VCaP (cell line): ENCODE results near the gene EZH2.

Experiments
- H3K27ac ChIP-seq: fragments of 450-650 bp; 2 replicates; pipeline ENCODE4 v1.5.1; 2017
- TF ChIP-seq, protein P1 (sequence below): fragments of 450-650 bp; conservative IDR thresholded peaks from 2 replicates; pipeline ENCODE4 v1.5.1; 2017; ENCODE audit warnings: mild to moderate bottlenecking, moderate library complexity

Gene EZH2

DNA sequence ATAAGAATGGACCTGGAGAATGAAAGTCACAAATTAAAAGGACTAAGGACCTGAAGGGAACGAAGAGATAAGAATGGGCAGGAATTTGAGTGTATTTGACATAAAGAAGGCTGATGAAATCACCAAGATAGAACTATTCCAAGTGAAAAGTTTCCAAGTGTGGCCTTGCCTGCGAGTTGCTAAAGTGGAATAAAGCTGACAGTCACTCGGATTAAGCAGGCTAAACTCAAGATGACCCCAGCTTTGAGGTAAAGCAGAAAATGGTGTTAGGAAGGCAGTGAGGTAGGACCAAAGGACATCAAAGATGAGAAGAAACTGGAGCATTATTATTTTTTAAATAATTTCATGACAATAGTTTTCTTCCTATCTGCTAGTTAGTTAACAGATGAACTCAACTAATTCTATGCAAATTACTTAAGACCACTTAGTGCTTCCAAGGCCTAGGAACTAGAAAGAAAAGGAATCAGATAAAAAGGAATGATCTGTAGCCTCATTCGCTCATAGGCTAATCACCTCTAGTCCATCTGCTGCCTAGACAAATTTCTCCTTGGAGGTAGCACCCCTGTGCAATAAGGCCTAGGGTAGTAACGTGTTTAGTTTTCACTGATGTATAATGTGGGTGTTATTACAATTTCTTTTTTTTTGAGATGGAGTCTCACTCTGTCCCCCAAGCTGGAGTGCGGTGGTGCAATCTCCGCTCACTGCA is 34.5 kb downstream of the EZH2 start:
- H3K27ac ChIP-seq: no peak overlapping the region

DNA sequence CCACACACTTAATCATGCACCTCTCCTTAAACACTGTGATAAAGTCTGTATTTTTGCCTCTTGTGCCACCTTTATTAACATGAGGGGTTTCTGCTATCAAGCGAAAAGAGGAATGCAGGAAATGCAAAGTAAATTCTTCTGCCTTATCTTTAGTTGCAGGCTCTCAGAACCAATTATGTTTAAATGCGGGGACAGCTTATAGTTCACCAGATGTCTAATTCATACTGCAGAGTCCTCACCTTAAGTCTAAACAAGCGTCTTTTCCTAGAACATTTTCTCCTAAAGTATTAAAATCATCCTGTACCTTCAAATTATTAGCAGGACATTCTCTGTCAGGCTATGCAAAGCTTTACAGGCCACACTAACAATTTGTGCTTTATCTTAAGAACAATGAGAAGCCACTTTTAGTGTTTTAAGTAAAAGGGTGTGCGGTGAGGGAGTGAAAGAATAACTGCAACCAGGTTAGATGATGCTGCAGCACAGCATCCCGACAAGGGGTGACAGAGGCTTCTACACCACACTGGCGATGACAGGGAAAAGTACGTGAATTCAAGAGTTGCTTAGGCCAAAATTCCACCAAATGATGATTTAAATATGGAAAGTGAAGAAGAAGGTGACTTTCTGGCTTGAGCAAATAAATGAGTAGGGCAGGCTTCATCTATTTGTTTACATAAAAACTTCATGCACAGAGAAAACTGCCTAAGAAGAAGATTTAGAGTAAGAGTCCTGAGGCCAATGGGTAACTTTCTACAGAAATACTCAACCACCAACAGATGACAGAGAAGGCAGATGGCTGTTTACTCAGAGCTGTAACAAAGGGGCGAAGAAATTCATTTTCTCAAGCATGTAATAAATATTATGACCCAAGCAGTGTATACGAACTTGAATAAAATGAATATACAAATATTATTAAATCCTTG is 36.0 kb downstream of the EZH2 start:
- TF ChIP-seq, protein P1, sequence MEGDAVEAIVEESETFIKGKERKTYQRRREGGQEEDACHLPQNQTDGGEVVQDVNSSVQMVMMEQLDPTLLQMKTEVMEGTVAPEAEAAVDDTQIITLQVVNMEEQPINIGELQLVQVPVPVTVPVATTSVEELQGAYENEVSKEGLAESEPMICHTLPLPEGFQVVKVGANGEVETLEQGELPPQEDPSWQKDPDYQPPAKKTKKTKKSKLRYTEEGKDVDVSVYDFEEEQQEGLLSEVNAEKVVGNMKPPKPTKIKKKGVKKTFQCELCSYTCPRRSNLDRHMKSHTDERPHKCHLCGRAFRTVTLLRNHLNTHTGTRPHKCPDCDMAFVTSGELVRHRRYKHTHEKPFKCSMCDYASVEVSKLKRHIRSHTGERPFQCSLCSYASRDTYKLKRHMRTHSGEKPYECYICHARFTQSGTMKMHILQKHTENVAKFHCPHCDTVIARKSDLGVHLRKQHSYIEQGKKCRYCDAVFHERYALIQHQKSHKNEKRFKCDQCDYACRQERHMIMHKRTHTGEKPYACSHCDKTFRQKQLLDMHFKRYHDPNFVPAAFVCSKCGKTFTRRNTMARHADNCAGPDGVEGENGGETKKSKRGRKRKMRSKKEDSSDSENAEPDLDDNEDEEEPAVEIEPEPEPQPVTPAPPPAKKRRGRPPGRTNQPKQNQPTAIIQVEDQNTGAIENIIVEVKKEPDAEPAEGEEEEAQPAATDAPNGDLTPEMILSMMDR: no peak
- H3K27ac ChIP-seq: no peak overlapping the region; the same call in 1 of the 2 replicates

More for the DNA sequence above, 34.5 kb downstream of the EZH2 start:
- TF ChIP-seq, protein P1: no peak

DNA sequence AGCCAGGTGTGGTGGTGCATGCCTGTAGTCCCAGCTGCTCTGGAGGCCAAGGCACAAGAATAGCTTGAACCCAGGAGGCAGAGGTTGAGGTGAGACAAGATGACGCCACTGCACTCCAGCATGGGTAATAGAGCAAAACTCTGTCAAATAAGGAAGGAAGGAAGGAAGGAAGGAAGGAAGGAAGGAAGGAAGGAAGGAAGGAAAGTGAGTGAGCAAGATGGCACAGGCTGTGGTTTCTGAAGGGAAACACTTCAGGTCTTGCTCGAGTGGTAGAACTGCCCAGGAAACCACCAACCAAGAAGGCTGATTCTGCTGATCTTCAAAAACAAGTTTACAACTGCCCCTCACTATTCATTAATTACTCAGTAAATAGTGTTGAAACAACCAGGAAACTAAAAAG is 45.2 kb downstream of the EZH2 start:
- H3K27ac ChIP-seq: no peak overlapping the region
- TF ChIP-seq, protein P1: no peak

DNA sequence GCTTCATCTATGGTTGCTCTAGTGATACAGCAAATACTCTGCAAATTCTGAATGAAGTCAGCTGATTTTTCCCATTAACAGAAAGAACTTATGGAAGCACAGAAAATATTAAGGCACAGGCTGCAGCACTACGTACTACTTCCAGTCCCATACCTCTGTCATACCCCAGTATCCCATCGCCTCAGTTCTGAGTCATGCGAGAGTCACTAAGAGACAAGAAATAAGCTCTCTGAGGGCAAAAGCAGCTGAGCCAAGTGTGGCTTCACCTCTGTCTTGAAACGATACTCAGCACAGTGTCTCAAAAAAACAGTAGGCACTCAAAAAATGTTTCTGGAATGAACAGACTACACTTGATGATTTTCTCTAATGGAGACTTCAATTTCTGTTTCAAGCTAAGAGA is 48.2 kb downstream of the EZH2 start:
- H3K27ac ChIP-seq: no peak overlapping the region
- TF ChIP-seq, protein P1: no peak

DNA sequence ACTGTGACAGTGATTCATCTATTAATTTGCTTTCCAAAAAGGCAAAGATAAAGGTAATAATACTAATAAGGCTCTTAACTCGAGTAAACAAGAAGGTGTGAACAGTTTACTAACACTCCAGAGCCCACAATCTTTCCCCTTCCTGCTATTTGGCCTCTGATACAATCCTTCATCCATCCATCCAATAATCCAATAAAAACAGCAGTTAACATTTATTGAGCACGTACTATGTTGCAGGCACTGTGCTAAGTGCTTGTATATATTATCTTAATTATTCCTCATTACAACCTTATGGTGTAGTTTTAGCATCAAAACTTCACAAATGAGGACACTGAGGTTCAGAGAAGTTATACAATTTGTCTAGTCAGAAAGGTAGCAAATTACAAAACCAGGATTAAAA is 49.5 kb downstream of the EZH2 start:
- no peak overlapping the region for H3K27ac ChIP-seq
- TF ChIP-seq, protein P1: no peak

DNA sequence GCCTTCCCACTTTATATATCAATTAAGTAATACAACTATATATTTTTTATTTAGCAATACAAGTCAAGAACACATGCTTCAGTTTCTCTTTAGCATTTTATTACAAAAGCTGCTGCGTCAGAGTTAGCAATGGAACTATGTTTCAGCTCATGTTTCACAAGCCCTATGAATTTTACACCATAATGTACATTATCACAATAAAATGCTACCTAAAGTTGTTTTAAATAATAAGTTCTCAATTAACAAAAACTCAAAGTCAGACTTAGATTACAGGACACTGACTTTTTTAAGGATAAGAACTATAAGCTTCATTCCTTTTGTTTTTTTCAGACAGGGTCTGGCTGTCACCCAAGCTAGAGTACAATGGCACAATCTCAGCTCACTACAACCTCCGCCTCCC is 52.3 kb downstream of the EZH2 start:
- no peak overlapping the region for H3K27ac ChIP-seq
- TF ChIP-seq, protein P1: no peak

DNA sequence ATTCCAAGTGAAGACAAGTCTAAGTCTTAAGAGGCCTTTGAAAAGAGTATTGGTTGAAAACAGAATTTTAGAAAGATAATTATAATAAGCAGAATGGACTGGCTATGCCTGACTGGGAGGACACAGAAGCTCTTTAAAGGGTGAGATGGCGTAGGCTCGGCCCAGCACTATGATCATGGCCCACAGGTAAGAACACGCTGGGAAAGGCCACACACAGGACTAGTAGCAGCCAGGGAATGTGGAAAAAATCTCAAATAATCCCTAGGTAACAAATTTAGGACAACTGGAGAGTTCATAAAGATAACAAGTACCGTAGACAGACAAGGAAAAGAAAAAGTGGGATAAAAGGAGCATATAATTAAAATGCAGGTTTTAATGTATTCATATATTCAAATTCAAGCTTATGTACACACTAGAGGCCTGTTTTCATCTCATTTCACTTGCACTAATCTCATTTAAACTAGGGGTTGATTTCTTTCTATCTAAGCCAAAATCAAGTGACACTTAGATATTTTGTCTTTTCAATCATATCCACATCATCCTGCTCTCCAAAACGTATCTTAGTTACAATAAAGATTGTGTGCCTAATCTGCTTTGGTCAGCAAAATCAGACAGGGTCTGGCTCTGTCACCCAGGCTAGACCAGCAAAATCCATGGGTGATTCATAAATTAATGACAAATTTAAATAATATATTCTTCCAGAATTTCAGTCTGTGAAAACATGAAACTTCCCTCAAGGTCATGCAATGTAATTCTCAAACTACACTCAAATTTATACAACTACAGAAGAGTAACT is 53.0 kb downstream of the EZH2 start:
- no peak overlapping the region for H3K27ac ChIP-seq
- TF ChIP-seq, protein P1: no peak
